Ascending aorta (tissue), 2 donors: ENCODE results near the gene CDYL. TPM values are rescaled to one million over a fixed set of nuclear protein-coding genes. Genes with fewer than 3 reads are reported as not detected.

Experiments used
- DNase-seq, 2 donors: peaks; one replicate each; pipeline ENCODE4 v3.0.0-alpha.2; 2019; ENCODE audit warnings: low spot score in 2 of 2
- H3K27ac ChIP-seq, 2 donors: fragments of 200-600 bp; sonication (generic); one replicate each; pipeline ENCODE4 v1.5.1; 2016 to 2017; ENCODE audit warnings: mild to moderate bottlenecking in 1 of 2
- H3K27me3 ChIP-seq: fragments of 200-600 bp; sonication (generic); one replicate; pipeline ENCODE4 v1.5.1; 2017
- H3K36me3 ChIP-seq, 2 donors: fragments of 200-600 bp; sonication (generic); one replicate each; pipeline ENCODE4 v1.5.1; 2016
- H3K4me1 ChIP-seq, 2 donors: fragments of 200-600 bp; sonication (generic); one replicate each; pipeline ENCODE4 v1.5.1; 2016 to 2017; ENCODE audit warnings: mild to moderate bottlenecking in 1 of 2
- H3K4me3 ChIP-seq, 2 donors: fragments of 200-600 bp; sonication (generic); one replicate each; pipeline ENCODE4 v1.5.1; 2016 to 2017; ENCODE audit warnings: mild to moderate bottlenecking in 1 of 2
- H3K9me3 ChIP-seq, 2 donors: fragments of 200-600 bp; sonication (generic); one replicate each; pipeline ENCODE4 v1.5.1; 2016
- CTCF ChIP-seq, 3 experiments: fragments of 200-600 bp in 2 of 3; fragments of 450-650 bp in 1 of 3; sonication (generic) in 2 of 3; IDR thresholded peaks; one replicate each; pipeline ENCODE4 v1.5.1; 2016 to 2019; ENCODE audit warnings: antibody characterized with exemption in 3 of 3, mild to moderate bottlenecking in 1 of 3, moderate library complexity in 1 of 3
- intact Hi-C: fragments of 100-400 bp; cut with DNase I; formaldehyde crosslinking; loops from one replicate; pipeline ENCODE4 v1.15.1; 2023
- total RNA-seq: library from RNA; depleted of rRNA; stranded (reverse); fragments of >200 nt; gene quantifications from one replicate; pipeline ENCODE4 v1.1.0, GENCODE V29; 2016

The CDYL gene
- total RNA-seq, 1 donor from 2014 or later, result 73.7 TPM

DNA sequence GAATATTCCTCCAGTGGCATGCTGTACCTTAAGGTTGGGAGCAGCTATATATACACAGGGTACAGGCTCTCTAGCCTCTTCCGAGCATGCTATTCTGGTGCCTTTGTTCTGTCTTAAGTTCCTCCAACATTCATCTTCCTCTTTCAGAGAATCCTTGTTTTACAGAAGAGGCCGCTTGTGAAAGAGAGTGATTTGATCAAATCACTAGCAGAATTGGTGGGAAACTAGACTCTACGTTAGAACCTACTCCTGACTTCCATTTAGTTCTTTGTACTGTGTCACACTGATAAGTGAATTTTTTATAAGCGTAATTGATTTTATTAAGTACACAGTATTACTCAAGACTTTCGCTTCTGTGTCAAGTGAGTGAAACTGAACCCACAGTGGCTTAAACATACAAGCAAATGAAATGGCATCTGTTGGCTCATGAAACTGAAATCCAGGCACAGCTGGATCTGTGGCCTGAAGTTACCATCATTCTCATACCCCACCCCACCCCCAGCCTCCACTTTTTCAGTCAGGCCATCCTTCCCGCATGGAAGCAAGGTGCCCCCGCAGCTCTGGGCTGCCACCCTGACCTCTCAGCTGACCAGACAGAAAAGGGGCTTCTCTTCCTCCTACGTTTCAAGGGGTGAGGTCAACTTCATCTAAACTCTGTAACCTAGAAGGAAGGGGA, 125.3 kb downstream of the CDYL start:
- no peak for TF ChIP-seq CTCF (IDR thresholded peaks at IDR 0.05)
- H3K27me3 ChIP-seq, result no peaks in the 10 kb centered on the region
- H3K4me1 ChIP-seq, result peaks cover 0 to 4% of the 10 kb centered on the region in 2 donors
- no peak for DNase-seq
- peaks cover 0 to 4% of the 10 kb centered on the region in 2 donors for H3K36me3 ChIP-seq
- intact Hi-C loops, result no loop called here
- H3K4me3 ChIP-seq, result no peak overlapping the region
- H3K27ac ChIP-seq, result no peak overlapping the region
- peaks cover 0 to 4% of the 10 kb centered on the region in 2 donors for H3K9me3 ChIP-seq

GRCh38 chr6:4902363-4902762, 126.2 kb downstream of the CDYL start:
- no peak for DNase-seq
- Histone ChIP-seq H3K4me1 (peaks cover 0 to 5% of the 10 kb centered on the region in 2 donors), H3K9me3 (peaks cover 0 to 4% of the 10 kb centered on the region in 2 donors), H3K4me3 (no peak overlapping the region), H3K27me3 (no peaks in the 10 kb centered on the region), H3K27ac (no peak overlapping the region), H3K36me3 (peaks cover 0 to 4% of the 10 kb centered on the region in 2 donors)
- intact Hi-C loops, result no loop called here
- TF ChIP-seq CTCF (IDR thresholded peaks at IDR 0.05), result no peak

GRCh38 chr6:4903121-4903520, 126.9 kb downstream of the CDYL start:
- peaks cover 0 to 4% of the 10 kb centered on the region in 2 donors for H3K9me3 ChIP-seq
- no peaks in the 10 kb centered on the region for H3K27me3 ChIP-seq
- TF ChIP-seq CTCF (IDR thresholded peaks at IDR 0.05), result no peak
- intact Hi-C loops, result no loop called here
- H3K36me3 ChIP-seq, result peaks cover 0 to 4% of the 10 kb centered on the region in 2 donors
- H3K4me1 ChIP-seq, result peaks cover 0 to 5% of the 10 kb centered on the region in 2 donors
- no peak overlapping the region for H3K27ac ChIP-seq
- no peak for DNase-seq
- no peak overlapping the region for H3K4me3 ChIP-seq

DNA sequence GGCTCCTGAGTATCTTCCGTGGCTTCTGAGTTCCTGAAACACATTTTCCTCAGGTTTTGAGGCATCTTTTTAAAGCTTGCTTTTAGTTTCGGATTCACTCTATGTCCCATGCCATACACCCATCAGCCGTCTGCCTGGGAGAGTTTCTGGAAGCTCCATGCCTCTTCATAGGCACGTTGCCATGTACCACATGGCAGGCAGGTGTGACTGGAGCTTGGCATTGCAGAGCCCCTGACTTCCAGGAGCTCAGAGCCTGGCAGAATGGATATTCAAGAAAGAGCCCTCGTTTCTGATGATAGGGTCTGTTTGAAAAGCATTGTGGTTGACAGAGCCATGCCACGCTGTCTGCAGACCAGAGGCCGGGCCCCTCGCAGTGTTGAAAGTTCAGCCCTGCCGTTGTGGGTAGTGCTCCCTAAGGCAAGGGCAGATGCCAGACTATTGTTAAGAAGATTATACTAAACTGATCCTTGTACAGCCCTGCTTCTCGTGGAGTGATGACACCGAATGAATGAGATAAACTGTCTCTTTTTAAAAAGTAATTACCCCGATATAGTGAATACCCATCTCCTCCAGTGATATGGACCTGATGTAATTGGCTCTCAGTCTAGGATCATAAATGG, 127.7 kb downstream of the CDYL start:
- Histone ChIP-seq H3K4me3 (no peak overlapping the region), H3K27ac (no peak overlapping the region), H3K27me3 (no peaks in the 10 kb centered on the region), H3K9me3 (peaks cover 0 to 4% of the 10 kb centered on the region in 2 donors), H3K36me3 (peaks cover 0 to 4% of the 10 kb centered on the region in 2 donors), H3K4me1 (peaks cover 0 to 5% of the 10 kb centered on the region in 2 donors)
- no peak for TF ChIP-seq CTCF (IDR thresholded peaks at IDR 0.05)
- no peak for DNase-seq
- intact Hi-C loops, result no loop called here

DNA sequence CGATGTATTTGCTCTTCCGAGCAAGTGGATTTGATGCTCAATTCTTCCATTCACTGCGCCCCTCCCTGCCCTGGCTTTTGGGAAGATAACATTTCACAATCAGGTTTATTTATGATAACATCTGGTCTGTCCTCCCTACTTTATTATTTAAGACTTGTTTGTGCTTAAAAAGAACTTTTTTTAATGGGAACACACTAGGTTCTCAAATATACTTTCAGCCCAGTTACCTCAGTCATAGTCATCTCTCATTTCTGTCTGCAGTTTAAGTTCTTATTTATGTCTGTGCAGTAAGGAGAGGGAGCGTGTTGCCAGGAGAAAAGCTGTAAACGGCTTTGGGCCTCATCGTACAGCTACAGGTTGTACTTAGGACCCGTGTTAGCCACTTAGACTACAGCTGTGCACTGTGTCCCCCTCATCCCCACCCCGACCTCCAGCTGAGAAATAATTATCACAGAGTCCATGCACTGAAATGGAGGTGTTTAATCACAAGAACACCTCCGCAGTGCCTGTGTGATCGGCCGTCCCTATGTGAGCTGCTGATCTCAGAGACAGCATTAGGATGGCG, 128.3 kb downstream of the CDYL start:
- Histone ChIP-seq H3K27ac (no peak overlapping the region), H3K4me3 (no peak overlapping the region), H3K9me3 (peaks cover 0 to 2% of the 10 kb centered on the region in 2 donors), H3K36me3 (peaks cover 0 to under 1% of the 10 kb centered on the region in 2 donors), H3K27me3 (no peaks in the 10 kb centered on the region), H3K4me1 (peaks cover 0 to 5% of the 10 kb centered on the region in 2 donors)
- no peak for TF ChIP-seq CTCF (IDR thresholded peaks at IDR 0.05)
- DNase-seq, result no peak
- intact Hi-C loops, result no loop called here
